ENCODE results near the gene GSE1. TPM values are rescaled to one million over a fixed set of nuclear protein-coding genes. Genes with fewer than 3 reads are reported as not detected.

The GSE1 gene
- total and polyA plus RNA-seq, 2 experiments from 2014 or later, result 27.9 to 43.5 TPM

DNA sequence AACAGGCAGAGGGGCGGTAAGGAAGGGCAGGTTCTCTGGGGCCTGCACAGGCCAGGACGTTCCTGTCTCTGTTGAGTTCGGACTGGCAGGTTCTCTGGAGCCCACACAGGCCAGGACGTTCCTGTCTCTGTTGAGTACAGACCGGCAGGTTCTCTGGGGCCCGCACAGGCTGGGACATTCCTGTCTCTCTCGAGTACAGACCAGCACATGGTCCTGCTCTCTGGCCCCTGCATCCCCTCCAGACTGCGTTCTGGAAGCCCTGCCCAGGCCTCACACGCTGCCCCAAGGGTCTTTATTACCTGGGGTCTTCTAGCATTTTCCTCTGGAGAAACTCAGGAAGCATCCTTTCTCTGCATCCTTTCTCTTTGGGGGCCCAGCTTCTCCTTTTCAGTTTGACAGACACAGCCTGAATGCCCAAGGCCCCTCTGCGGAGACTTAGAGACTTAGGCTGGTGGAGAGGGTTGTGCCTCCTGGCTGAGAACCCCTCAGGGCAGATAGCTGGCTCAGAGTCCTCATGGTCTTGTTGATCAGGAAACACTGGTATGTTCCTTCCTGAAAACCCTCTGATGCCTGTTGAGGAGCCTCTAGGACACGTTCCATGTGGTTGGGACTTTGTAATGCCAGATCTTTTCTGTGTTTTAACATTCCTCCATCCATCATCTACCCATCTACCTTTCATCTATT lies 18.0 kb upstream of the GSE1 start:
- no peaks in the 10 kb centered on the region for H3K9me2 ChIP-seq (replicated peaks; ENCODE audit: insufficient read depth)
- H3K4me2 ChIP-seq, result no peak overlapping the region
- H3K79me2 ChIP-seq, result peaks cover 58% of the 10 kb centered on the region
- peaks cover 7% of the 10 kb centered on the region for H3K4me1 ChIP-seq (ENCODE audit: insufficient read depth)
- peaks cover 38% of the 10 kb centered on the region for H4K20me1 ChIP-seq (ENCODE audit: insufficient read depth, poor library complexity, severe bottlenecking)
- no peak overlapping the region for H3K4me3 ChIP-seq
- H3K36me3 ChIP-seq (replicated peaks; ENCODE audit: insufficient read depth, low read depth), result no peaks in the 10 kb centered on the region
- DNase-seq (ENCODE audit: low spot score), result no peak
- TF ChIP-seq EZH2phosphoT487 (IDR thresholded peaks at IDR 0.05; ENCODE audit: low read depth, severe bottlenecking, unreplicated experiment), result no peak
- TF ChIP-seq, protein P1, sequence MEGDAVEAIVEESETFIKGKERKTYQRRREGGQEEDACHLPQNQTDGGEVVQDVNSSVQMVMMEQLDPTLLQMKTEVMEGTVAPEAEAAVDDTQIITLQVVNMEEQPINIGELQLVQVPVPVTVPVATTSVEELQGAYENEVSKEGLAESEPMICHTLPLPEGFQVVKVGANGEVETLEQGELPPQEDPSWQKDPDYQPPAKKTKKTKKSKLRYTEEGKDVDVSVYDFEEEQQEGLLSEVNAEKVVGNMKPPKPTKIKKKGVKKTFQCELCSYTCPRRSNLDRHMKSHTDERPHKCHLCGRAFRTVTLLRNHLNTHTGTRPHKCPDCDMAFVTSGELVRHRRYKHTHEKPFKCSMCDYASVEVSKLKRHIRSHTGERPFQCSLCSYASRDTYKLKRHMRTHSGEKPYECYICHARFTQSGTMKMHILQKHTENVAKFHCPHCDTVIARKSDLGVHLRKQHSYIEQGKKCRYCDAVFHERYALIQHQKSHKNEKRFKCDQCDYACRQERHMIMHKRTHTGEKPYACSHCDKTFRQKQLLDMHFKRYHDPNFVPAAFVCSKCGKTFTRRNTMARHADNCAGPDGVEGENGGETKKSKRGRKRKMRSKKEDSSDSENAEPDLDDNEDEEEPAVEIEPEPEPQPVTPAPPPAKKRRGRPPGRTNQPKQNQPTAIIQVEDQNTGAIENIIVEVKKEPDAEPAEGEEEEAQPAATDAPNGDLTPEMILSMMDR (IDR thresholded peaks at IDR 0.05; ENCODE audit: poor library complexity), result no peak
- no peak for TF ChIP-seq EZH2 (IDR thresholded peaks at IDR 0.05; ENCODE audit: borderline replicate concordance)
- WGBS (ENCODE audit: low lambda C conversion rate, missing lambda C conversion rate), result 81% methylated on average over 11 of the region's 11 CpGs
- H2AFZ ChIP-seq, result no peak overlapping the region
- no peak overlapping the region for H3K27ac ChIP-seq
- H3K9me3 ChIP-seq (ENCODE audit: low read depth), result no peaks in the 10 kb centered on the region
- H3K27me3 ChIP-seq, result no peaks in the 10 kb centered on the region

DNA sequence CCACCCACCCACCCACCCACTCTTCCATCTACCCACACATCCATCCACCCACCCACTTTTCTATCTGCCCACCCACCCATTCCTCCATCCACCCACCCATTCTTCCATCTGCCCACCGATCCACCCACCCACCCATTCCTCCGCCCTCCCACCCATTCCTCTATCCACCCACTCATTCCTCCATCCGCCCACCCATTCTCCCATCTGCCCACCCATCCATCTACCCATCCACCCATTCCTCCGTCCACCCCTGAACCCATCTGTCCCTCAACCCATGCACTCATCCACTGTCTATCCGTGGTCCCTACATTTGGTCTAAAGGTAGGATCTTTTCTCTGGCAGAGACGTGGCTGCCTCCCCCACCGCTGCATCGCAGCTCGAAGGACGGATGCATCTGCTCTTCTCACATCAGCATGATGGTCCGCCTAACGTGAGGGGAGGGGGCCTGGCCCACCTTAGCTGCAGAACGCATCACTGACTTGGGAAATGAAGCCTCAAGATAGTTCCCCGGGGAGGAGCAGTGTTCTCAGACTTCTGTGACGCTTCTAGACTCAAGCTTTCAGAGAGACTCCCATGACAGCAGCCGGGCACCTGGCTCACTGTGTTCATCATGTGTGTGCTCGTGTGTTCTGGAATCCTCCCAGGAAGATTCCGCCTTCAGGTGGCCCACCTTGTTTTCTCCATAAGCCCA lies 17.2 kb upstream of the GSE1 start:
- WGBS (ENCODE audit: low lambda C conversion rate, missing lambda C conversion rate), result 94% methylated on average over 15 of the region's 18 CpGs
- Histone ChIP-seq H3K79me2 (peaks cover 60% of the 10 kb centered on the region), H3K27ac (no peak overlapping the region), H3K4me3 (no peak overlapping the region), H3K4me2 (no peak overlapping the region), H3K36me3 (replicated peaks; ENCODE audit: insufficient read depth, low read depth) (no peaks in the 10 kb centered on the region), H2AFZ (no peak overlapping the region), H3K9me3 (ENCODE audit: low read depth) (no peaks in the 10 kb centered on the region), H3K4me1 (ENCODE audit: insufficient read depth) (peaks cover 12% of the 10 kb centered on the region), H3K27me3 (no peaks in the 10 kb centered on the region), H3K9me2 (replicated peaks; ENCODE audit: insufficient read depth) (no peaks in the 10 kb centered on the region), H4K20me1 (ENCODE audit: insufficient read depth, poor library complexity, severe bottlenecking) (peaks cover 46% of the 10 kb centered on the region)
- TF ChIP-seq EZH2 (IDR thresholded peaks at IDR 0.05; ENCODE audit: borderline replicate concordance) (no peak), EZH2phosphoT487 (IDR thresholded peaks at IDR 0.05; ENCODE audit: low read depth, severe bottlenecking, unreplicated experiment) (no peak)
- TF ChIP-seq, protein P1 (IDR thresholded peaks at IDR 0.05; ENCODE audit: poor library complexity), result no peak
- DNase-seq (ENCODE audit: low spot score), result no peak

DNA sequence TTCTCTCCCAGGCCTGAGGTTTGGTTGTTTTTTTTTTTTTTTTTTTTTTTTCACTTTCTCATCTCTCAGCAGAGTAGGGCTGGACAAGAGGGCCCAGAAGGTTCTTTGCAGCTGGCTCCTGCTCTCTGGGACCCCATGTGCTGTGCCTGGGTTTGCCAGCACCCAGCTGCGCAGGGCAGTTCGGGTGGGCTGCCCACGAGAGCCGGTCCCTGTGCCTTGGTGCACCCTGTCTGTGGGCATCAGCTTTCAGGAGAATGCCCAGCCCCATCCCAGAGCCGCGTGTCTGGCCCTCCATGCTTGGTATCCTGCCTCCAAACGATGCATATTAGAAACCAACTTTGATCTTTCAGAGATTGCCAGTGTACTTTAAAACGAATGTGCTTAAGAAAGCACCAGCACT lies 15.0 kb upstream of the GSE1 start:
- Histone ChIP-seq H2AFZ (no peak overlapping the region), H3K4me3 (no peak overlapping the region), H3K79me2 (peaks cover 65% of the 10 kb centered on the region), H3K36me3 (replicated peaks; ENCODE audit: insufficient read depth, low read depth) (no peaks in the 10 kb centered on the region), H3K27ac (no peak overlapping the region), H3K4me2 (no peak overlapping the region), H3K9me3 (ENCODE audit: low read depth) (no peaks in the 10 kb centered on the region), H3K27me3 (no peaks in the 10 kb centered on the region), H3K4me1 (ENCODE audit: insufficient read depth) (peaks cover 29% of the 10 kb centered on the region), H3K9me2 (replicated peaks; ENCODE audit: insufficient read depth) (no peaks in the 10 kb centered on the region), H4K20me1 (ENCODE audit: insufficient read depth, poor library complexity, severe bottlenecking) (peaks cover 56% of the 10 kb centered on the region)
- 91% methylated on average over 8 of the region's 8 CpGs for WGBS (ENCODE audit: low lambda C conversion rate, missing lambda C conversion rate)
- DNase-seq (ENCODE audit: low spot score), result no peak
- TF ChIP-seq, protein P1 (IDR thresholded peaks at IDR 0.05; ENCODE audit: poor library complexity), result no peak
- no peak for TF ChIP-seq EZH2phosphoT487 (IDR thresholded peaks at IDR 0.05; ENCODE audit: low read depth, severe bottlenecking, unreplicated experiment)
- TF ChIP-seq EZH2 (IDR thresholded peaks at IDR 0.05; ENCODE audit: borderline replicate concordance), result no peak
